OCI-LY1 (cell line): ENCODE data around the gene POU6F2.

Experiments used
- H2AFZ ChIP-seq: fragments of 200-600 bp; sonication (generic), shearing (Covaris generic); 2 replicates; pipeline ENCODE4 v1.6.0; 2014; ENCODE audit warnings: antibody characterized with exemption, mild to moderate bottlenecking, low read length
- H3F3A ChIP-seq: fragments of 200-600 bp; sonication (generic), shearing (Covaris generic); 2 replicates; pipeline ENCODE4 v1.6.0; 2014; ENCODE audit warnings: mild to moderate bottlenecking, antibody characterized with exemption, low read length, moderate library complexity; ENCODE audit not compliant: insufficient read depth
- H3K27ac ChIP-seq: fragments of 200-600 bp; sonication (generic); 2 replicates; pipeline ENCODE4 v1.5.1; 2014; ENCODE audit warnings: low read length, mixed run types, mild to moderate bottlenecking, low read depth; ENCODE audit not compliant: poor library complexity, severe bottlenecking
- H3K27me3 ChIP-seq: fragments of 200-600 bp; sonication (generic); 2 replicates; pipeline ENCODE4 v1.6.0; 2014; ENCODE audit warnings: antibody characterized with exemption, mild to moderate bottlenecking, low read length, moderate library complexity; ENCODE audit not compliant: insufficient read depth
- H3K36me3 ChIP-seq: fragments of 200-600 bp; sonication (generic); 2 replicates; pipeline ENCODE4 v1.6.1; 2014; ENCODE audit warnings: mild to moderate bottlenecking, antibody characterized with exemption, low read length, moderate library complexity, mixed read lengths; ENCODE audit not compliant: insufficient read depth
- H3K4me1 ChIP-seq: fragments of 200-600 bp; sonication (generic); 2 replicates; pipeline ENCODE4 v1.5.1; 2014; ENCODE audit warnings: mild to moderate bottlenecking, low read length, moderate library complexity; ENCODE audit not compliant: insufficient read depth, severe bottlenecking
- H3K4me2 ChIP-seq: fragments of 200-600 bp; sonication (generic), shearing (Covaris generic); 2 replicates; pipeline ENCODE4 v1.6.1; 2014; ENCODE audit warnings: low read length
- H3K4me3 ChIP-seq: fragments of 200-600 bp; sonication (generic); 2 replicates; pipeline ENCODE4 v1.5.1; 2014; ENCODE audit warnings: low read length, low read depth, mild to moderate bottlenecking, mixed read lengths; ENCODE audit not compliant: poor library complexity, severe bottlenecking
- H3K79me2 ChIP-seq: fragments of 200-600 bp; shearing (Covaris generic); 2 replicates; pipeline ENCODE4 v1.6.1; 2016; ENCODE audit warnings: mixed run types, low read length, mixed read lengths; ENCODE audit not compliant: insufficient read depth
- H3K9ac ChIP-seq: fragments of 200-600 bp; sonication (generic), shearing (Covaris generic); 2 replicates; pipeline ENCODE4 v1.6.1; 2014; ENCODE audit warnings: mild to moderate bottlenecking, low read length, mixed read lengths
- H3K9me2 ChIP-seq: fragments of 200-600 bp; sonication (generic), shearing (Covaris generic); 2 replicates; pipeline ENCODE4 v1.6.1; 2014; ENCODE audit warnings: low read depth, mild to moderate bottlenecking, low read length, mixed read lengths
- H3K9me3 ChIP-seq: fragments of 200-600 bp; shearing (Covaris generic); 2 replicates; pipeline ENCODE4 v1.6.1; 2014; ENCODE audit warnings: low read length, mixed read lengths
- H4K20me1 ChIP-seq: fragments of 200-600 bp; sonication (generic), shearing (Covaris generic); 2 replicates; pipeline ENCODE4 v1.6.0; 2016; ENCODE audit warnings: mild to moderate bottlenecking, low read length; ENCODE audit not compliant: insufficient read depth
- CTCF ChIP-seq: fragments of 200-600 bp; sonication (generic), shearing (Covaris generic); IDR thresholded peaks from 2 replicates; pipeline ENCODE4 v1.5.1; 2017; ENCODE audit warnings: mild to moderate bottlenecking, antibody characterized with exemption, low read length, moderate library complexity, mixed read lengths
- EZH2 ChIP-seq: fragments of 200-600 bp; sonication (generic), shearing (Covaris generic); IDR thresholded peaks from 2 replicates; pipeline ENCODE4 v1.8.0; 2017; ENCODE audit warnings: borderline replicate concordance, mixed run types, mild to moderate bottlenecking, antibody characterized with exemption, low read length, moderate library complexity, mixed read lengths

Gene POU6F2

GRCh38 chr7:39086638-39087360 is 109.1 kb downstream of the POU6F2 start:
- no peak overlapping the region for H3K9ac ChIP-seq
- TF ChIP-seq EZH2 (no peak), CTCF (no peak)
- no peaks in the 10 kb centered on the region for H3K4me1 ChIP-seq
- no peaks in the 10 kb centered on the region for H3K9me2 ChIP-seq
- no peak overlapping the region for H3K4me2 ChIP-seq
- H2AFZ ChIP-seq, result no peak overlapping the region
- H3K9me3 ChIP-seq, result no peaks in the 10 kb centered on the region
- H3K79me2 ChIP-seq, result no peaks in the 10 kb centered on the region
- H3K27me3 ChIP-seq, result no peaks in the 10 kb centered on the region
- H3F3A ChIP-seq, result no peaks in the 10 kb centered on the region
- H4K20me1 ChIP-seq, result no peaks in the 10 kb centered on the region
- no peaks in the 10 kb centered on the region for H3K36me3 ChIP-seq
- H3K4me3 ChIP-seq, result no peak overlapping the region
- H3K27ac ChIP-seq, result no peak overlapping the region

GRCh38 chr7:39088730-39089593 is 111.3 kb downstream of the POU6F2 start:
- Histone ChIP-seq H3K9me2 (no peaks in the 10 kb centered on the region), H3K4me1 (no peaks in the 10 kb centered on the region), H3K9me3 (no peaks in the 10 kb centered on the region), H2AFZ (no peak overlapping the region), H3K9ac (no peak overlapping the region), H3K36me3 (no peaks in the 10 kb centered on the region), H3K27ac (no peak overlapping the region), H3F3A (no peaks in the 10 kb centered on the region), H3K4me2 (no peak overlapping the region), H3K79me2 (no peaks in the 10 kb centered on the region), H3K27me3 (no peaks in the 10 kb centered on the region), H3K4me3 (no peak overlapping the region), H4K20me1 (no peaks in the 10 kb centered on the region)
- TF ChIP-seq EZH2, result no peak
- TF ChIP-seq CTCF, result no peak

- Histone ChIP-seq H3K4me2 (no peak overlapping the region), H3K27me3 (no peaks in the 10 kb centered on the region), H3K79me2 (no peaks in the 10 kb centered on the region), H3K4me1 (no peaks in the 10 kb centered on the region), H3K27ac (no peak overlapping the region), H3F3A (no peaks in the 10 kb centered on the region), H3K9me2 (no peaks in the 10 kb centered on the region), H3K9ac (no peak overlapping the region), H2AFZ (no peak overlapping the region), H3K4me3 (no peak overlapping the region), H4K20me1 (no peaks in the 10 kb centered on the region), H3K36me3 (no peaks in the 10 kb centered on the region), H3K9me3 (no peaks in the 10 kb centered on the region)
- TF ChIP-seq EZH2 (no peak), CTCF (no peak)
These were observed 113.4 kb downstream of the POU6F2 start for GRCh38 chr7:39091145-39091544.
